NB4 (cell line): Measurements from ENCODE around the gene PRKAR1B.
A peak's percentile ranks its signal among the peaks of the same experiment; 100 is the strongest.

Source experiments
- DNase-seq: peaks from one replicate; pipeline ENCODE4 v3.0.0; 2010; ENCODE audit warnings: low read depth
- H3K4me3 ChIP-seq: one replicate; pipeline ENCODE4 v1.5.1; 2011; ENCODE audit warnings: mild to moderate bottlenecking, low read depth, low read length, moderate library complexity
- CTCF ChIP-seq: IDR thresholded peaks from one replicate; pipeline ENCODE4 v1.5.1; 2012; ENCODE audit warnings: low read depth, low read length
- MYC ChIP-seq: IDR thresholded peaks from 2 replicates; pipeline ENCODE4 v1.6.1; 2011; ENCODE audit warnings: low read depth, low read length
- POLR2A ChIP-seq: IDR thresholded peaks from 2 replicates; pipeline ENCODE4 v1.6.1; 2011; ENCODE audit warnings: mild to moderate bottlenecking; ENCODE audit not compliant: insufficient read length; ENCODE audit errors: extremely low read depth
- TF ChIP-seq, protein P1 (sequence below): IDR thresholded peaks from 2 replicates; pipeline ENCODE4 v1.6.1; 2011; ENCODE audit warnings: low read depth, low read length

Gene PRKAR1B

GRCh38 chr7:540997-541396, 186.1 kb downstream of the PRKAR1B start:
- peak; percentile 72 for DNase-seq
- TF ChIP-seq POLR2A (no peak), CTCF (no peak), MYC (no peak)
- TF ChIP-seq, protein P1, sequence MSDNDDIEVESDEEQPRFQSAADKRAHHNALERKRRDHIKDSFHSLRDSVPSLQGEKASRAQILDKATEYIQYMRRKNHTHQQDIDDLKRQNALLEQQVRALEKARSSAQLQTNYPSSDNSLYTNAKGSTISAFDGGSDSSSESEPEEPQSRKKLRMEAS = no peak
- H3K4me3 ChIP-seq = no peak overlapping the region

- TF ChIP-seq, protein P1 = no peak
- TF ChIP-seq CTCF (no peak), MYC (no peak), POLR2A (no peak)
- no peak for DNase-seq
- no peak overlapping the region for H3K4me3 ChIP-seq
Observed at GRCh38 chr7:540579-540978, 186.5 kb downstream of the PRKAR1B start.

DNA sequence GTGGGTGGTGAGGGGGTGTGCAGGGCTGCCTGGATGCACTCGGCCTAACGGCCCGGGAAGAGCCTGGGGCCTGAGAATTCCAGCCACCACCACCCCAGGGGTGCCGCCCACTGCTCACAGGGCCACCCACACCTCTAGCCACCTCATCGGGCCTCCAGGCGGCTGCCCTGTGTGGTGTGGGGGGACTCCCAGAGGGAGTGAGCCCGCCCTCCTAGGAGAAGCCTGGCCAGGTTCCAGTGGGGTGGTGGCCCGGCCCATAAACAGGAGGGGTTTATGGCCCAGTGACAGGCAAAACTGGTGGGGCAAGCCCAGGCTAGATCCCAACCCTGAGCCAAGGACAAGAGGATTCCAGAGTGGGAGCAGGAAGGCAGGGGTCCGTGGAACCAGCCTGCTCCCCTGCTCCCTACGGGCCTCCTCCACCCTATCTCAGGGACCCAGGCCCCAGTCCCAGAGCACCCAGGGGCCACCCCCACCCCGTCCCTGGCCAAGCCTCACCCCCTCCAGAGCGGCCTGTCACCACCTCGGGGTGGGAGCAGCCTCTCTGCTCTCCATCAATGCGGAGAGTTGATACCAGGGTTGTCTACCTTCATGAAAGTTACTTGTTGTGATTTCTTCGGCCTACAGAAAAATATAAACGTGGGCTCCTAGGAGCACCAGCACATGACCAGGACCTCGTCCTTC, 187.2 kb downstream of the PRKAR1B start:
- no peak overlapping the region for H3K4me3 ChIP-seq
- DNase-seq = no peak
- no peak for TF ChIP-seq CTCF
- TF ChIP-seq, protein P1 = no peak
- no peak for TF ChIP-seq MYC
- no peak for TF ChIP-seq POLR2A

- no peak overlapping the region for H3K4me3 ChIP-seq
- no peak for TF ChIP-seq MYC
- TF ChIP-seq POLR2A = no peak
- TF ChIP-seq CTCF = no peak
- TF ChIP-seq, protein P1 = no peak
- DNase-seq = no peak
Observed at GRCh38 chr7:538764-539685, 188.1 kb downstream of the PRKAR1B start.

GRCh38 chr7:537911-538634, 189.0 kb downstream of the PRKAR1B start:
- DNase-seq = no peak
- H3K4me3 ChIP-seq = no peak overlapping the region
- TF ChIP-seq POLR2A (no peak), MYC (no peak), CTCF (no peak)
- TF ChIP-seq, protein P1 = no peak
